ENCODE data around the gene SYVN1.

- no peak for TF ChIP-seq POLR2A (IDR thresholded peaks at IDR 0.05)
- TF ChIP-seq CTCF (IDR thresholded peaks at IDR 0.05) = no peak
Observed at GRCh38 chr11:65156926-65157325, 22.6 kb upstream of the SYVN1 start.

Data from esophagus squamous epithelium (tissue), 4 donors.